Gastroesophageal sphincter (tissue), 4 donors: Measurements from ENCODE around the gene KCNMA1. TPM values are rescaled to one million over a fixed set of nuclear protein-coding genes. Genes with fewer than 3 reads are reported as not detected.

Source experiments
- ATAC-seq: fragments of 150-250 bp; one replicate; pipeline ENCODE4 v1.9.1; 2016; ENCODE audit warnings: mild to moderate bottlenecking, moderate library complexity
- H3K27ac ChIP-seq, 4 donors: fragments of 200-600 bp; sonication (generic) in 3 of 4; 1 replicate in 3 of 4; 2 replicates in 1 of 4; pipeline ENCODE4 v1.5.1; 2016 to 2019
- H3K27me3 ChIP-seq: fragments of 200-600 bp; sonication (generic); one replicate; pipeline ENCODE4 v1.5.1; 2019
- H3K36me3 ChIP-seq, 2 donors: fragments of 200-600 bp; sonication (generic); one replicate each; pipeline ENCODE4 v1.5.1; 2019; ENCODE audit warnings: control low read depth in 1 of 2
- H3K4me1 ChIP-seq, 3 donors: fragments of 200-600 bp; sonication (generic); 1 replicate in 2 of 3; 2 replicates in 1 of 3; pipeline ENCODE4 v1.5.1; 2016 to 2019; ENCODE audit warnings: control low read depth in 2 of 3
- H3K4me3 ChIP-seq, 2 donors: fragments of 200-600 bp; sonication (generic); one replicate each; pipeline ENCODE4 v1.5.1; 2019; ENCODE audit warnings: mild to moderate bottlenecking in 1 of 2, moderate library complexity in 1 of 2
- H3K9me3 ChIP-seq, 3 donors: fragments of 200-600 bp; sonication (generic); one replicate each; pipeline ENCODE4 v1.5.1; 2017 to 2019; ENCODE audit warnings: control low read depth in 2 of 3
- EP300 ChIP-seq: sonication (generic); formaldehyde crosslinking; IDR thresholded peaks from one replicate; pipeline ENCODE4 v1.6.1; 2017; ENCODE audit warnings: antibody characterized with exemption, mild to moderate bottlenecking
- POLR2A ChIP-seq, 2 donors: fragments of 450-650 bp; IDR thresholded peaks; one replicate each; pipeline ENCODE4 v1.6.1; 2017; ENCODE audit warnings: antibody characterized with exemption in 2 of 2, mild to moderate bottlenecking in 2 of 2, moderate library complexity in 1 of 2
- POLR2AphosphoS5 ChIP-seq: sonication (generic); formaldehyde crosslinking; IDR thresholded peaks from one replicate; pipeline ENCODE4 v1.6.1; 2017; ENCODE audit warnings: antibody characterized with exemption
- WGBS, 2 donors: methylation state at CpG; one replicate each; pipeline ENCODE4 v1.1.5; 2018; ENCODE audit warnings: low coverage in 1 of 2; 5-methylcytosine and 5-hydroxymethylcytosine counted together
- total RNA-seq, 4 donors: library from RNA; depleted of rRNA; stranded (reverse); fragments of >200 nt; gene quantifications; one replicate each; pipeline ENCODE4 v1.1.0, GENCODE V29; 2016
- TF ChIP-seq, protein P1 (sequence below), 4 experiments: fragments of 200-600 bp in 2 of 4; fragments of 450-650 bp in 2 of 4; sonication (generic) in 1 of 4; IDR thresholded peaks; one replicate each; pipeline ENCODE4 v1.5.1; 2017 to 2019; ENCODE audit warnings: antibody characterized with exemption in 4 of 4, mild to moderate bottlenecking in 2 of 4, moderate library complexity in 2 of 4

The KCNMA1 gene
- total RNA-seq, 4 donors from 2014 or later: 168 to 389 (median 323) TPM

DNA sequence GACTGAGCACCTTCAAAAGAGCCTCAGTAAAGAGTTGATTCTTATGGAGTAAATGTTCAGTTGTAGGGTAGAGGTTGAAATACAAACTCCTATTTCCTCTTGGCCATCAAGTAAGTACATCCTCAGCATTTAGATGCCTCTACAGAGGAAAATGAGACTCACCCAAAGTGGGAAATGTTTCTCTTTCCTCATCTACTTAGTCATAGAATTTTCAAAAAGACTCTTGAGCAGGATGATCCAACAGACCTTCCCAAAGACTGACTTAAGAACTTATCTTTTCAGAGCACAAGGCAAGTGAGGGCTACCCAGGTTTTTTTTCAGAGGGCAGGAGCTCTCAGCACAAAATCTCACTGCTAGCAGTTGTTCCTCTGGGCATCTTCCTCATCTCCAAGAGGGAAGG, 449.1 kb downstream of the KCNMA1 start:
- TF ChIP-seq POLR2AphosphoS5 (peak; percentile 45), POLR2A (IDR thresholded peaks at IDR 0.05) (no peak), EP300 (no peak)
- TF ChIP-seq, protein P1, sequence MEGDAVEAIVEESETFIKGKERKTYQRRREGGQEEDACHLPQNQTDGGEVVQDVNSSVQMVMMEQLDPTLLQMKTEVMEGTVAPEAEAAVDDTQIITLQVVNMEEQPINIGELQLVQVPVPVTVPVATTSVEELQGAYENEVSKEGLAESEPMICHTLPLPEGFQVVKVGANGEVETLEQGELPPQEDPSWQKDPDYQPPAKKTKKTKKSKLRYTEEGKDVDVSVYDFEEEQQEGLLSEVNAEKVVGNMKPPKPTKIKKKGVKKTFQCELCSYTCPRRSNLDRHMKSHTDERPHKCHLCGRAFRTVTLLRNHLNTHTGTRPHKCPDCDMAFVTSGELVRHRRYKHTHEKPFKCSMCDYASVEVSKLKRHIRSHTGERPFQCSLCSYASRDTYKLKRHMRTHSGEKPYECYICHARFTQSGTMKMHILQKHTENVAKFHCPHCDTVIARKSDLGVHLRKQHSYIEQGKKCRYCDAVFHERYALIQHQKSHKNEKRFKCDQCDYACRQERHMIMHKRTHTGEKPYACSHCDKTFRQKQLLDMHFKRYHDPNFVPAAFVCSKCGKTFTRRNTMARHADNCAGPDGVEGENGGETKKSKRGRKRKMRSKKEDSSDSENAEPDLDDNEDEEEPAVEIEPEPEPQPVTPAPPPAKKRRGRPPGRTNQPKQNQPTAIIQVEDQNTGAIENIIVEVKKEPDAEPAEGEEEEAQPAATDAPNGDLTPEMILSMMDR (IDR thresholded peaks at IDR 0.05): no peak
- no peaks in the 10 kb centered on the region for H3K9me3 ChIP-seq
- H3K27ac ChIP-seq: peak overlapping the region in 3 of 4 donors; percentile 45 to 70 (median 46)
- H3K27me3 ChIP-seq: no peaks in the 10 kb centered on the region
- H3K4me1 ChIP-seq: peaks cover 0 to 71% (median 9%) of the 10 kb centered on the region in 3 donors
- no peak for ATAC-seq
- no peaks in the 10 kb centered on the region for H3K36me3 ChIP-seq
- H3K4me3 ChIP-seq: no peak overlapping the region

DNA sequence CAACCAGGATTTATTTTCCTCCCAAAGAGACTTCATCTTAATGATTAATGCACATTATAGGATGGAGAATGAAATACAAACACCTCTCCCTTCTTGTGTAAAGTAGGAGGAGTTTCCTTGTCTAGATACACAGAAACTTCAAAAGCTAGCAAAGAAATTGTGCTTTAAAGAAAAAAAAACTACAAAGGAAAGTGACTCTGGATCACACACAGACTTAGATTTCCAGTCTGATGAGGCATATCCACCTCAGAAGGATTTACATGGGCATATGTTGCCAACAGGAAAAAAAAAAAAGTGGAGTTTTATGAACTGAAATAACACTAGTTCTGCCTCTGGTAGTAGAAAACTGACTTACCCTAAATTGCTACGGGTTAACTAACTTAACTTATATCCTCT, 449.6 kb downstream of the KCNMA1 start:
- Histone ChIP-seq H3K9me3 (no peaks in the 10 kb centered on the region), H3K4me1 (peaks cover 0 to 71% (median 9%) of the 10 kb centered on the region in 3 donors), H3K4me3 (no peak overlapping the region), H3K27ac (peak overlapping the region in 3 of 4 donors; percentile 45 to 70 (median 46)), H3K36me3 (no peaks in the 10 kb centered on the region), H3K27me3 (no peaks in the 10 kb centered on the region)
- WGBS, 2 donors: 59 to 60% methylated on average over 1 of the region's 1 CpG
- ATAC-seq: no peak
- TF ChIP-seq POLR2A (IDR thresholded peaks at IDR 0.05) (no peak), EP300 (no peak), POLR2AphosphoS5 (no peak)
- TF ChIP-seq, protein P1 (IDR thresholded peaks at IDR 0.05): no peak

DNA sequence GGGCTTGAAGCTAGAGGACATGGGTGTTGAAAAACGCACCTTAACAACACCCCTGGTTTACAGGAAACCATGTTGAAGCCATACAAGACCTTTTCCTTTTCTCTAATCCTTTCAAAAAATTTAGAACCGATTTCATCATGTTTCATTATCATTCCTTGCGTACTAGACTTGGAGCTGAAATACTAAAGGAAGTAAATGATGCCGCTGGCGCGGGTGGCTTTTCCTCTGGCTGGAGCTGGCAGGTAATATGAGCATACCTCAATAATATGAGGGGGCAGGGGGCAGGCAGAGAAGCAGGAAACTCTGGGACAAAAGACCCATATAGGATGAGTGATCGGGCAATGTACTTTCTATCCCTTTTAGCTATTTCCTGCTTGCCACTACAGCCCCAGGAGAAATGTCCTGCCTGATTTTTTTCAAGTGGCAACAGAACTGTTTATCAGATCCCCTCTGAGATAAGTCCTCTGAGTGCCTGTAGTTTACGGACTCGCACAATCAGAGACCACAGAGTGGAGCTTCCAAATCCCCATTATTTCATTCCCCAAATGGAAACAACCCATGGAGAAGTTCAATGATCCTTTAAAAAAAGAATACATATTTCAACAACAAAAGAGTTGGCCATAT, 450.1 kb downstream of the KCNMA1 start:
- 75 to 79% methylated on average over 8 of the region's 9 CpGs for WGBS, 2 donors
- no peak overlapping the region for H3K4me3 ChIP-seq
- H3K27ac ChIP-seq: peak overlapping the region in 3 of 4 donors; percentile 25 to 70 (median 46)

DNA sequence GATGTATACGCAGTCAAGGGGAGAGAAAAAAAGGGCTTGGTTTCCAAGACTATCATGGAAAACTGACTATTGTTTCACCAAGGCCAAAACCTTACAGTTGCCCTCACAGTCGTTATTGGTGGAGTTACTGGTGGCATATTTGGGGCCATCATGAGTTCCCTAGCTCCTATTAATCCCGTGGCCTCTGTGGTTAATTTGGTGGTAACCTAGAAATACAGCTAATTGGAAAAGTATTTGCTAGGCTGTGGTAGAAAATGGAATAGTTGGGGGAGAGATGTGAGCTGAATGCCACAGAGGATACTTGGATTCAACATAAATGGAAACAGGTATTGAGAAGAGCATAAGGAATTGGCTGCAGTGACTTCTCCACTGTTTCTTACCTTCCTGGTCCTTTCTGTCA, 450.7 kb downstream of the KCNMA1 start:
- WGBS, 2 donors: 91% methylated on average over 3 of the region's 3 CpGs; no CpG with 5 or more reads in 1 of the 2 donors

More for the DNA sequence above, 450.1 kb downstream of the KCNMA1 start:
- TF ChIP-seq POLR2AphosphoS5 (no peak), POLR2A (IDR thresholded peaks at IDR 0.05) (no peak), EP300 (no peak)
- TF ChIP-seq, protein P1 (IDR thresholded peaks at IDR 0.05): no peak
- H3K27me3 ChIP-seq: no peaks in the 10 kb centered on the region
- H3K4me1 ChIP-seq: peaks cover 0 to 71% (median 13%) of the 10 kb centered on the region in 3 donors
- no peak for ATAC-seq
- no peaks in the 10 kb centered on the region for H3K36me3 ChIP-seq
- no peaks in the 10 kb centered on the region for H3K9me3 ChIP-seq

More for the DNA sequence above, 450.7 kb downstream of the KCNMA1 start:
- no peaks in the 10 kb centered on the region for H3K9me3 ChIP-seq
- H3K27me3 ChIP-seq: no peaks in the 10 kb centered on the region
- TF ChIP-seq, protein P1 (IDR thresholded peaks at IDR 0.05): no peak
- TF ChIP-seq POLR2A (IDR thresholded peaks at IDR 0.05): no peak
- no peak for TF ChIP-seq EP300
- TF ChIP-seq POLR2AphosphoS5: no peak
- ATAC-seq: no peak
- peaks cover 0 to 72% (median 13%) of the 10 kb centered on the region in 3 donors for H3K4me1 ChIP-seq
- no peaks in the 10 kb centered on the region for H3K36me3 ChIP-seq
- H3K4me3 ChIP-seq: no peak overlapping the region
- H3K27ac ChIP-seq: peak overlapping the region in 3 of 4 donors; percentile 25 to 70 (median 46)
